ENCODE data around the gene CREB5.

CREB5 gene

GRCh38 chr7:28674359-28674782, 262.1 kb downstream of the CREB5 start:
- no peak for DNase-seq (ENCODE audit: low read depth in 3 of 3, low spot score in 1 of 3)

GRCh38 chr7:28675429-28675828, 263.1 kb downstream of the CREB5 start:
- no peak for DNase-seq (ENCODE audit: low read depth in 3 of 3, low spot score in 1 of 3)

- no peak for DNase-seq (ENCODE audit: low read depth in 3 of 3, low spot score in 1 of 3)
Observed at GRCh38 chr7:28677668-28678067, 265.4 kb downstream of the CREB5 start.

GRCh38 chr7:28678431-28678965, 266.2 kb downstream of the CREB5 start:
- no peak for DNase-seq (ENCODE audit: low read depth in 3 of 3, low spot score in 1 of 3)

GRCh38 chr7:28681693-28682310, 269.5 kb downstream of the CREB5 start:
- no peak for DNase-seq (ENCODE audit: low read depth in 3 of 3, low spot score in 1 of 3)

GRCh38 chr7:28682801-28683200, 270.5 kb downstream of the CREB5 start:
- DNase-seq (ENCODE audit: low read depth in 3 of 3, low spot score in 1 of 3), result no peak

GRCh38 chr7:28684650-28685241, 272.4 kb downstream of the CREB5 start:
- DNase-seq (ENCODE audit: low read depth in 3 of 3, low spot score in 1 of 3), result no peak

GRCh38 chr7:28685242-28685643, 272.9 kb downstream of the CREB5 start:
- no peak for DNase-seq (ENCODE audit: low read depth in 3 of 3, low spot score in 1 of 3)

GRCh38 chr7:28685644-28686417, 273.5 kb downstream of the CREB5 start:
- no peak for DNase-seq (ENCODE audit: low read depth in 3 of 3, low spot score in 1 of 3)

- DNase-seq (ENCODE audit: low read depth in 3 of 3, low spot score in 1 of 3), result no peak
Observed at GRCh38 chr7:28686418-28686800, 274.1 kb downstream of the CREB5 start.

GRCh38 chr7:28687537-28687936, 275.2 kb downstream of the CREB5 start:
- DNase-seq (ENCODE audit: low read depth in 3 of 3, low spot score in 1 of 3), result no peak

- no peak for DNase-seq (ENCODE audit: low read depth in 3 of 3, low spot score in 1 of 3)
Observed at GRCh38 chr7:28688174-28688573, 275.9 kb downstream of the CREB5 start.

- DNase-seq (ENCODE audit: low read depth in 3 of 3, low spot score in 1 of 3), result no peak
Observed at GRCh38 chr7:28688651-28689050, 276.3 kb downstream of the CREB5 start.

GRCh38 chr7:28695300-28696295, 283.3 kb downstream of the CREB5 start:
- no peak for DNase-seq (ENCODE audit: low read depth in 3 of 3, low spot score in 1 of 3)

GRCh38 chr7:28697913-28698563, 285.7 kb downstream of the CREB5 start:
- no peak for DNase-seq (ENCODE audit: low read depth in 3 of 3, low spot score in 1 of 3)

GRCh38 chr7:28698840-28699239, 286.5 kb downstream of the CREB5 start:
- no peak for DNase-seq (ENCODE audit: low read depth in 3 of 3, low spot score in 1 of 3)

- no peak for DNase-seq (ENCODE audit: low read depth in 3 of 3, low spot score in 1 of 3)
Observed at GRCh38 chr7:28700096-28700495, 287.8 kb downstream of the CREB5 start.

GRCh38 chr7:28700790-28701203, 288.5 kb downstream of the CREB5 start:
- no peak for DNase-seq (ENCODE audit: low read depth in 3 of 3, low spot score in 1 of 3)

- DNase-seq (ENCODE audit: low read depth in 3 of 3, low spot score in 1 of 3), result no peak
Observed at GRCh38 chr7:28701731-28702130, 289.4 kb downstream of the CREB5 start.

- no peak for DNase-seq (ENCODE audit: low read depth in 3 of 3, low spot score in 1 of 3)
Observed at GRCh38 chr7:28702171-28702570, 289.9 kb downstream of the CREB5 start.
